Upper lobe of right lung (tissue), 1 donor: ENCODE results near the gene SLC36A2. TPM values are rescaled to one million over a fixed set of nuclear protein-coding genes. Genes with fewer than 3 reads are reported as not detected.
A peak's percentile ranks its signal among the peaks of the same experiment; 100 is the strongest.

Source experiments
- ATAC-seq: fragments of 200-7000 bp; cut with Tn5 transposase; one replicate; pipeline ENCODE4 v1.9.1; 2020; ENCODE audit warnings: mild to moderate bottlenecking, moderate library complexity
- DNase-seq: peaks from one replicate; pipeline ENCODE4 v3.0.0-alpha.2; 2020
- H3K27ac ChIP-seq: fragments of 200-600 bp; one replicate; pipeline ENCODE4 v1.8.0; 2022
- H3K27me3 ChIP-seq: fragments of 200-600 bp; one replicate; pipeline ENCODE4 v1.8.0; 2022; ENCODE audit warnings: mild to moderate bottlenecking
- H3K36me3 ChIP-seq: fragments of 200-600 bp; one replicate; pipeline ENCODE4 v1.8.0; 2022
- H3K4me1 ChIP-seq: fragments of 200-600 bp; one replicate; pipeline ENCODE4 v1.8.0; 2022
- H3K4me3 ChIP-seq: fragments of 200-600 bp; one replicate; pipeline ENCODE4 v1.8.0; 2022; ENCODE audit warnings: mild to moderate bottlenecking
- H3K9me3 ChIP-seq: fragments of 200-600 bp; one replicate; pipeline ENCODE4 v1.8.0; 2022
- CTCF ChIP-seq: fragments of 200-600 bp; IDR thresholded peaks from one replicate; pipeline ENCODE4 v1.8.0; 2022; ENCODE audit warnings: antibody characterized with exemption
- intact Hi-C: fragments of 100-400 bp; cut with DNase I; formaldehyde crosslinking; loops from one replicate; pipeline ENCODE4 v1.11.0; 2022
- total RNA-seq: library from RNA; stranded (reverse); fragmentation: NEBNext Ultra II Directional; extraction: Animal tissue kit (Norgen Biotek cat#: 25700); gene quantifications from one replicate; pipeline ENCODE4 v1.2.1, GENCODE V29; 2021
- donor health status: DM: no; HTN: yes; CAD: no; lungs with severe emphysema.

Gene SLC36A2
- total RNA-seq, 1 donor from 2014 or later: not detected

GRCh38 chr5:151283120-151283825, 64.1 kb downstream of the SLC36A2 start:
- H3K27me3 ChIP-seq: no peaks in the 10 kb centered on the region
- no peak for DNase-seq
- no peak for ATAC-seq
- intact Hi-C loops: no loop called here
- no peak for TF ChIP-seq CTCF
- H3K4me3 ChIP-seq: no peak overlapping the region
- no peak overlapping the region for H3K27ac ChIP-seq
- no peaks in the 10 kb centered on the region for H3K36me3 ChIP-seq
- H3K4me1 ChIP-seq: no peaks in the 10 kb centered on the region
- H3K9me3 ChIP-seq: no peaks in the 10 kb centered on the region

GRCh38 chr5:151281001-151281639, 66.2 kb downstream of the SLC36A2 start:
- intact Hi-C loops: no loop called here
- H3K27ac ChIP-seq: no peak overlapping the region
- ATAC-seq (no peak), DNase-seq (no peak)
- H3K36me3 ChIP-seq: no peaks in the 10 kb centered on the region
- TF ChIP-seq CTCF: no peak
- H3K9me3 ChIP-seq: no peaks in the 10 kb centered on the region
- H3K4me3 ChIP-seq: no peak overlapping the region
- no peaks in the 10 kb centered on the region for H3K4me1 ChIP-seq
- H3K27me3 ChIP-seq: no peaks in the 10 kb centered on the region

GRCh38 chr5:151280443-151280842, 66.9 kb downstream of the SLC36A2 start:
- Histone ChIP-seq H3K9me3 (no peaks in the 10 kb centered on the region), H3K4me1 (no peaks in the 10 kb centered on the region), H3K27me3 (no peaks in the 10 kb centered on the region), H3K4me3 (no peak overlapping the region), H3K27ac (no peak overlapping the region), H3K36me3 (no peaks in the 10 kb centered on the region)
- TF ChIP-seq CTCF: no peak
- ATAC-seq: no peak
- intact Hi-C loops: no loop called here
- no peak for DNase-seq

GRCh38 chr5:151278845-151279244, 68.5 kb downstream of the SLC36A2 start:
- Histone ChIP-seq H3K4me1 (no peaks in the 10 kb centered on the region), H3K27ac (no peak overlapping the region), H3K4me3 (no peak overlapping the region), H3K9me3 (no peaks in the 10 kb centered on the region), H3K36me3 (no peaks in the 10 kb centered on the region), H3K27me3 (no peaks in the 10 kb centered on the region)
- ATAC-seq (peak; percentile 57), DNase-seq (no peak)
- TF ChIP-seq CTCF: no peak
- intact Hi-C loops: no loop called here

GRCh38 chr5:151275803-151276202, 71.6 kb downstream of the SLC36A2 start:
- TF ChIP-seq CTCF: no peak
- intact Hi-C loops: no loop called here
- Histone ChIP-seq H3K4me3 (no peak overlapping the region), H3K27ac (no peak overlapping the region), H3K4me1 (no peaks in the 10 kb centered on the region), H3K27me3 (no peaks in the 10 kb centered on the region), H3K36me3 (no peaks in the 10 kb centered on the region), H3K9me3 (no peaks in the 10 kb centered on the region)
- DNase-seq: no peak
- ATAC-seq: no peak
